Epidermal melanocyte (primary cell): ENCODE measurements around the gene CAMK2A.
"Not testable (repeated sequence)": the region's sequence is repeated elsewhere in the genome, so short reads cannot be mapped to it uniquely, and the experiment has no call there.

Experiments used
- DNase-seq: peaks from one replicate; pipeline ENCODE4 v3.0.0; 2011; ENCODE audit warnings: low spot score; ENCODE audit not compliant: insufficient read length

Gene CAMK2A

GRCh38 chr5:150238646-150239045 is 50.9 kb downstream of the CAMK2A start:
- DNase-seq = no peak

GRCh38 chr5:150236981-150237754 is 52.4 kb downstream of the CAMK2A start:
- DNase-seq = no peak

- no peak for DNase-seq
These were observed 53.3 kb downstream of the CAMK2A start for GRCh38 chr5:150236313-150236712.

GRCh38 chr5:150235500-150235854 is 54.1 kb downstream of the CAMK2A start:
- no peak for DNase-seq

- DNase-seq = no peak
These were observed 54.7 kb downstream of the CAMK2A start for GRCh38 chr5:150234576-150235499.

- not testable (repeated sequence) for DNase-seq
These were observed 55.9 kb downstream of the CAMK2A start for GRCh38 chr5:150233706-150234105.

GRCh38 chr5:150230842-150231241 is 58.7 kb downstream of the CAMK2A start:
- no peak for DNase-seq

- no peak for DNase-seq
These were observed 60.0 kb downstream of the CAMK2A start for GRCh38 chr5:150229571-150229970.

GRCh38 chr5:150227606-150228273 is 61.8 kb downstream of the CAMK2A start:
- peak; percentile 45 for DNase-seq

- no peak for DNase-seq
These were observed 62.5 kb downstream of the CAMK2A start for GRCh38 chr5:150227036-150227435.

- DNase-seq = no peak
These were observed 65.0 kb downstream of the CAMK2A start for GRCh38 chr5:150224483-150225027.

- no peak for DNase-seq
These were observed 66.1 kb downstream of the CAMK2A start for GRCh38 chr5:150223474-150223873.

GRCh38 chr5:150222906-150223305 is 66.7 kb downstream of the CAMK2A start:
- no peak for DNase-seq

GRCh38 chr5:150221471-150221870 is 68.1 kb downstream of the CAMK2A start:
- DNase-seq = no peak

GRCh38 chr5:150219861-150220260 is 69.7 kb downstream of the CAMK2A start:
- no peak for DNase-seq

- no peak for DNase-seq
These were observed 70.4 kb downstream of the CAMK2A start for GRCh38 chr5:150219142-150219541.

GRCh38 chr5:150218693-150219035 is 70.9 kb downstream of the CAMK2A start:
- DNase-seq = no peak

GRCh38 chr5:150217873-150218692 is 71.5 kb downstream of the CAMK2A start:
- peak; percentile 90 for DNase-seq

GRCh38 chr5:150217038-150217437 is 72.5 kb downstream of the CAMK2A start:
- DNase-seq = no peak

- DNase-seq = no peak
These were observed 73.3 kb downstream of the CAMK2A start for GRCh38 chr5:150215979-150216944.
